GM23338 (cell line): Measurements from ENCODE around the gene ISLR2. TPM values are rescaled to one million over a fixed set of nuclear protein-coding genes. Genes with fewer than 3 reads are reported as not detected.

ENCODE experiments used
- ATAC-seq: fragments of 200-7000 bp; cut with Tn5 transposase; 3 replicates; pipeline ENCODE4 v1.9.1; 2020
- DNase-seq: peaks from one replicate; pipeline ENCODE4 v3.0.0-alpha.2; 2015; ENCODE audit warnings: low spot score
- H2AFZ ChIP-seq: fragments of 200-600 bp; sonication (generic); 2 replicates; pipeline ENCODE4 v1.8.0; 2016; ENCODE audit warnings: antibody characterized with exemption, mild to moderate bottlenecking, moderate library complexity
- H3F3A ChIP-seq: fragments of 200-600 bp; sonication (generic); replicated peaks from 2 replicates; pipeline ENCODE4 v1.8.0; 2017; ENCODE audit warnings: antibody characterized with exemption, mixed run types, low read depth
- H3K27ac ChIP-seq: fragments of 200-600 bp; sonication (generic); 2 replicates; pipeline ENCODE4 v1.6.1; 2016; ENCODE audit warnings: low read depth
- H3K27me3 ChIP-seq: fragments of 200-600 bp; sonication (generic); 2 replicates; pipeline ENCODE4 v1.8.0; 2016; ENCODE audit warnings: mild to moderate bottlenecking, mixed run types, moderate library complexity; ENCODE audit not compliant: insufficient read depth
- H3K36me3 ChIP-seq: fragments of 200-600 bp; sonication (generic); 2 replicates; pipeline ENCODE4 v1.8.0; 2016; ENCODE audit warnings: mild to moderate bottlenecking; ENCODE audit not compliant: insufficient read depth
- H3K4me1 ChIP-seq: fragments of 200-600 bp; sonication (generic); 2 replicates; pipeline ENCODE4 v1.8.0; 2016; ENCODE audit warnings: mild to moderate bottlenecking, moderate library complexity; ENCODE audit not compliant: insufficient read depth
- H3K4me2 ChIP-seq: fragments of 200-600 bp; sonication (generic); 2 replicates; pipeline ENCODE4 v1.7.1; 2017; ENCODE audit warnings: mixed run types
- H3K4me3 ChIP-seq: fragments of 200-600 bp; sonication (generic); 2 replicates; pipeline ENCODE4 v1.6.1; 2016; ENCODE audit warnings: mixed run types
- H3K79me2 ChIP-seq: fragments of 200-600 bp; sonication (generic); replicated peaks from 2 replicates; pipeline ENCODE4 v1.8.0; 2017; ENCODE audit warnings: mild to moderate bottlenecking; ENCODE audit not compliant: insufficient read depth
- H3K9me2 ChIP-seq: fragments of 200-600 bp; sonication (generic); 2 replicates; pipeline ENCODE4 v1.8.0; 2017; ENCODE audit not compliant: insufficient read depth
- H4K20me1 ChIP-seq: fragments of 200-600 bp; sonication (generic); replicated peaks from 2 replicates; pipeline ENCODE4 v1.8.0; 2017; ENCODE audit warnings: mild to moderate bottlenecking; ENCODE audit not compliant: insufficient read depth
- H3K27ac Mint-ChIP-seq: 2 replicates; pipeline ENCODE4 v1.8.0; 2020; ENCODE audit warnings: inconsistent platforms, mild to moderate bottlenecking, moderate library complexity, mixed read lengths
- H3K27me3 Mint-ChIP-seq: 3 replicates; pipeline ENCODE4 v1.8.0; 2022; ENCODE audit warnings: low read depth, mild to moderate bottlenecking, moderate library complexity, mixed read lengths, inconsistent platforms; ENCODE audit not compliant: insufficient read depth, poor library complexity
- H3K36me3 Mint-ChIP-seq: 3 replicates; pipeline ENCODE4 v1.8.0; 2021; ENCODE audit warnings: low read depth, mild to moderate bottlenecking, inconsistent platforms, moderate library complexity, mixed read lengths
- H3K4me1 Mint-ChIP-seq: 3 replicates; pipeline ENCODE4 v1.8.0; 2020; ENCODE audit warnings: mild to moderate bottlenecking, inconsistent platforms, mixed read lengths
- H3K4me3 Mint-ChIP-seq: 3 replicates; pipeline ENCODE4 v1.8.0; 2021; ENCODE audit warnings: moderate library complexity, mild to moderate bottlenecking, inconsistent platforms, mixed read lengths
- H3K9me3 Mint-ChIP-seq: 3 replicates; pipeline ENCODE4 v1.8.0; 2020; ENCODE audit warnings: moderate library complexity, mild to moderate bottlenecking, inconsistent platforms, mixed read lengths
- CREB1 ChIP-seq: fragments of 250-450 bp; sonication (Bioruptor Pico); IDR thresholded peaks from 2 replicates; pipeline ENCODE4 v1.5.0; 2020; ENCODE audit warnings: low read depth, mild to moderate bottlenecking, moderate library complexity
- EZH2 ChIP-seq: fragments of 200-600 bp; sonication (generic); IDR thresholded peaks from one replicate; pipeline ENCODE4 v1.8.0; 2017; ENCODE audit warnings: antibody characterized with exemption, mild to moderate bottlenecking, low read depth; ENCODE audit not compliant: unreplicated experiment
- EZH2phosphoT487 ChIP-seq: fragments of 200-600 bp; sonication (generic); IDR thresholded peaks from one replicate; pipeline ENCODE4 v1.8.1; 2018; ENCODE audit warnings: antibody characterized with exemption; ENCODE audit not compliant: unreplicated experiment
- JUNB ChIP-seq: IDR thresholded peaks from one replicate; pipeline ENCODE4 v1.6.1; 2016; ENCODE audit warnings: antibody characterized with exemption; ENCODE audit not compliant: unreplicated experiment
- NANOG ChIP-seq: IDR thresholded peaks from 2 replicates; pipeline ENCODE4 v1.6.1; 2016; ENCODE audit warnings: antibody characterized with exemption, borderline replicate concordance
- POLR2AphosphoS5 ChIP-seq: IDR thresholded peaks from 2 replicates; pipeline ENCODE4 v1.6.1; 2016; ENCODE audit warnings: antibody characterized with exemption, low read depth
- ZNF114 ChIP-seq: fragments of 250-450 bp; sonication (Bioruptor Pico); IDR thresholded peaks from 2 replicates; pipeline ENCODE4 v1.5.0; 2020; ENCODE audit warnings: mild to moderate bottlenecking, moderate library complexity
- ZNF331 ChIP-seq: fragments of 250-450 bp; sonication (Bioruptor Pico); IDR thresholded peaks from 2 replicates; pipeline ENCODE4 v1.5.0; 2020; ENCODE audit warnings: low read depth, mild to moderate bottlenecking, moderate library complexity
- polyA plus RNA-seq: library from polyadenylated mRNA; unstranded; fragments of >200 nt; fragmentation: Nextera tagmentation; extraction: Ambion mirVana; gene quantifications from 2 replicates; pipeline ENCODE4 v1.2.1, GENCODE V29; 2016
- total RNA-seq: library from RNA; depleted of rRNA; stranded (reverse); fragments of >200 nt; shearing (Covaris generic); gene quantifications from 2 replicates; pipeline ENCODE4 v1.2.3, GENCODE V29; 2014
- TF ChIP-seq, protein P1 (sequence below), 2 experiments: fragments of 200-600 bp in 1 of 2; sonication (generic) in 1 of 2; conservative IDR thresholded peaks; 2 replicates each; pipeline versions ENCODE4 v1.5.1 to v1.6.1; 2016 to 2017; ENCODE audit warnings: antibody characterized with exemption in 2 of 2, low read depth in 2 of 2, mild to moderate bottlenecking in 2 of 2, moderate library complexity in 1 of 2
- TF ChIP-seq, protein P2 (sequence below): fragments of 250-450 bp; sonication (Bioruptor Pico); IDR thresholded peaks from 2 replicates; pipeline ENCODE4 v1.5.0; 2020; ENCODE audit warnings: mild to moderate bottlenecking, moderate library complexity
- TF ChIP-seq, protein P3 (sequence below): IDR thresholded peaks from 2 replicates; pipeline ENCODE4 v1.6.1; 2016; ENCODE audit warnings: antibody characterized with exemption

ISLR2 gene
- total and polyA plus RNA-seq, 2 experiments from 2014 or later, result 0.13 to 0.21 TPM

DNA sequence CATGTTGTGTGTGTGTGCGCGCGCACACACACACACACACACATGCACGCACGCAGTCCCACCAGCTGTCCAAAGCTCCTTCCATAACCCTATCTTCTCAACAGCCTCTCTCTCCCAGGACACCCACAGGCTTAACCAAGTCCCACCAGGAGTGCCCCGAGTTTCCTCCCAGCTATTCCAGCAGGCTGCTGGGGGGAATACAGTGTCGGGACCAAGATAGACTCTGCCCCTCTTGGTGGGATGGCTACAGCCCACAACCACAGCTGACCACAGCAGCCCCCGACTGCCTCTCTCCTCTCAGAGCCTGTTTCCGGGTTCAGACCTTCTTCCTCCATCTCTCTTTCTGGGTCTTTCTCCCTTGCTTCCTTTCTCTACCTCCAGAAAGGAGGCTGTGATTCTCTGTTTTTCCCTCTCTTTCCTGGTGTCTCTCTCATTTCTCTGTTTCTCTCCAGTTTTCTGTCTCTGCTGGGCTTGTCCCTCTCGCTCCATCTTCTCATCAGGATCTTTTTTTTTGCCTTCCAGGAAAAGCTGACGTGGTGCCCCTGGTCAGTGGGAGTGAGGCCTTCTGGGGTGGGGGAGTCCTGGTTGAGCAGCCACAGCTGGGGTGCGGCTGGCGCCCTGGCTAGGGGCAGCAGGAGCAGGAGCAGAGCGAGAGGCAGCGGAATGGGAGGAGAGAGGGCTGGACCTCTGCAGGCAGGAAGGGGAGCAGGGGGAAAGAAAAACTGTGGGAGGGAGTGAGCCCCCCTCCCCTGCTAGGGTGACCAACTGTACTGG is 39.9 kb downstream of the ISLR2 start:
- no peak overlapping the region for H3K27ac ChIP-seq
- no peaks in the 10 kb centered on the region for H4K20me1 ChIP-seq
- H3F3A ChIP-seq, result no peaks in the 10 kb centered on the region
- H3K4me3 ChIP-seq, result no peak overlapping the region
- H3K27ac Mint-ChIP-seq, result no peak overlapping the region
- no peak for TF ChIP-seq POLR2AphosphoS5
- TF ChIP-seq CREB1 (CRISPR knock-in tag), result no peak
- TF ChIP-seq JUNB, result no peak
- TF ChIP-seq, protein P1, sequence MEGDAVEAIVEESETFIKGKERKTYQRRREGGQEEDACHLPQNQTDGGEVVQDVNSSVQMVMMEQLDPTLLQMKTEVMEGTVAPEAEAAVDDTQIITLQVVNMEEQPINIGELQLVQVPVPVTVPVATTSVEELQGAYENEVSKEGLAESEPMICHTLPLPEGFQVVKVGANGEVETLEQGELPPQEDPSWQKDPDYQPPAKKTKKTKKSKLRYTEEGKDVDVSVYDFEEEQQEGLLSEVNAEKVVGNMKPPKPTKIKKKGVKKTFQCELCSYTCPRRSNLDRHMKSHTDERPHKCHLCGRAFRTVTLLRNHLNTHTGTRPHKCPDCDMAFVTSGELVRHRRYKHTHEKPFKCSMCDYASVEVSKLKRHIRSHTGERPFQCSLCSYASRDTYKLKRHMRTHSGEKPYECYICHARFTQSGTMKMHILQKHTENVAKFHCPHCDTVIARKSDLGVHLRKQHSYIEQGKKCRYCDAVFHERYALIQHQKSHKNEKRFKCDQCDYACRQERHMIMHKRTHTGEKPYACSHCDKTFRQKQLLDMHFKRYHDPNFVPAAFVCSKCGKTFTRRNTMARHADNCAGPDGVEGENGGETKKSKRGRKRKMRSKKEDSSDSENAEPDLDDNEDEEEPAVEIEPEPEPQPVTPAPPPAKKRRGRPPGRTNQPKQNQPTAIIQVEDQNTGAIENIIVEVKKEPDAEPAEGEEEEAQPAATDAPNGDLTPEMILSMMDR (conservative IDR thresholded peaks at IDR 0.05; ENCODE audit: low read depth in 2 of 2), result no peak
- TF ChIP-seq EZH2phosphoT487, result no peak
- TF ChIP-seq ZNF331 (CRISPR knock-in tag), result no peak
- no peak for TF ChIP-seq NANOG
- no peak for TF ChIP-seq EZH2
- TF ChIP-seq, protein P2, sequence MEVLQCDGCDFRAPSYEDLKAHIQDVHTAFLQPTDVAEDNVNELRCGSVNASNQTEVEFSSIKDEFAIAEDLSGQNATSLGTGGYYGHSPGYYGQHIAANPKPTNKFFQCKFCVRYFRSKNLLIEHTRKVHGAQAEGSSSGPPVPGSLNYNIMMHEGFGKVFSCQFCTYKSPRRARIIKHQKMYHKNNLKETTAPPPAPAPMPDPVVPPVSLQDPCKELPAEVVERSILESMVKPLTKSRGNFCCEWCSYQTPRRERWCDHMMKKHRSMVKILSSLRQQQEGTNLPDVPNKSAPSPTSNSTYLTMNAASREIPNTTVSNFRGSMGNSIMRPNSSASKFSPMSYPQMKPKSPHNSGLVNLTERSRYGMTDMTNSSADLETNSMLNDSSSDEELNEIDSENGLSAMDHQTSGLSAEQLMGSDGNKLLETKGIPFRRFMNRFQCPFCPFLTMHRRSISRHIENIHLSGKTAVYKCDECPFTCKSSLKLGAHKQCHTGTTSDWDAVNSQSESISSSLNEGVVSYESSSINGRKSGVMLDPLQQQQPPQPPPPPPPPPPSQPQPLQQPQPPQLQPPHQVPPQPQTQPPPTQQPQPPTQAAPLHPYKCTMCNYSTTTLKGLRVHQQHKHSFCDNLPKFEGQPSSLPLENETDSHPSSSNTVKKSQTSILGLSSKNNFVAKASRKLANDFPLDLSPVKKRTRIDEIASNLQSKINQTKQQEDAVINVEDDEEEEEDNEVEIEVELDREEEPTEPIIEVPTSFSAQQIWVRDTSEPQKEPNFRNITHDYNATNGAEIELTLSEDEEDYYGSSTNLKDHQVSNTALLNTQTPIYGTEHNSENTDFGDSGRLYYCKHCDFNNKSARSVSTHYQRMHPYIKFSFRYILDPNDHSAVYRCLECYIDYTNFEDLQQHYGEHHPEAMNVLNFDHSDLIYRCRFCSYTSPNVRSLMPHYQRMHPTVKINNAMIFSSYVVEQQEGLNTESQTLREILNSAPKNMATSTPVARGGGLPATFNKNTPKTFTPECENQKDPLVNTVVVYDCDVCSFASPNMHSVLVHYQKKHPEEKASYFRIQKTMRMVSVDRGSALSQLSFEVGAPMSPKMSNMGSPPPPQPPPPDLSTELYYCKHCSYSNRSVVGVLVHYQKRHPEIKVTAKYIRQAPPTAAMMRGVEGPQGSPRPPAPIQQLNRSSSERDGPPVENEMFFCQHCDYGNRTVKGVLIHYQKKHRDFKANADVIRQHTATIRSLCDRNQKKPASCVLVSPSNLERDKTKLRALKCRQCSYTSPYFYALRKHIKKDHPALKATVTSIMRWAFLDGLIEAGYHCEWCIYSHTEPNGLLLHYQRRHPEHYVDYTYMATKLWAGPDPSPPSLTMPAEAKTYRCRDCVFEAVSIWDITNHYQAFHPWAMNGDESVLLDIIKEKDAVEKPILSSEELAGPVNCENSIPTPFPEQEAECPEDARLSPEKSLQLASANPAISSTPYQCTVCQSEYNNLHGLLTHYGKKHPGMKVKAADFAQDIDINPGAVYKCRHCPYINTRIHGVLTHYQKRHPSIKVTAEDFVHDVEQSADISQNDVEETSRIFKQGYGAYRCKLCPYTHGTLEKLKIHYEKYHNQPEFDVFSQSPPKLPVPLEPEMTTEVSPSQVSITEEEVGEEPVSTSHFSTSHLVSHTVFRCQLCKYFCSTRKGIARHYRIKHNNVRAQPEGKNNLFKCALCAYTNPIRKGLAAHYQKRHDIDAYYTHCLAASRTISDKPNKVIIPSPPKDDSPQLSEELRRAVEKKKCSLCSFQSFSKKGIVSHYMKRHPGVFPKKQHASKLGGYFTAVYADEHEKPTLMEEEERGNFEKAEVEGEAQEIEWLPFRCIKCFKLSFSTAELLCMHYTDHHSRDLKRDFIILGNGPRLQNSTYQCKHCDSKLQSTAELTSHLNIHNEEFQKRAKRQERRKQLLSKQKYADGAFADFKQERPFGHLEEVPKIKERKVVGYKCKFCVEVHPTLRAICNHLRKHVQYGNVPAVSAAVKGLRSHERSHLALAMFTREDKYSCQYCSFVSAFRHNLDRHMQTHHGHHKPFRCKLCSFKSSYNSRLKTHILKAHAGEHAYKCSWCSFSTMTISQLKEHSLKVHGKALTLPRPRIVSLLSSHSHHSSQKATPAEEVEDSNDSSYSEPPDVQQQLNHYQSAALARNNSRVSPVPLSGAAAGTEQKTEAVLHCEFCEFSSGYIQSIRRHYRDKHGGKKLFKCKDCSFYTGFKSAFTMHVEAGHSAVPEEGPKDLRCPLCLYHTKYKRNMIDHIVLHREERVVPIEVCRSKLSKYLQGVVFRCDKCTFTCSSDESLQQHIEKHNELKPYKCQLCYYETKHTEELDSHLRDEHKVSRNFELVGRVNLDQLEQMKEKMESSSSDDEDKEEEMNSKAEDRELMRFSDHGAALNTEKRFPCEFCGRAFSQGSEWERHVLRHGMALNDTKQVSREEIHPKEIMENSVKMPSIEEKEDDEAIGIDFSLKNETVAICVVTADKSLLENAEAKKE (CRISPR knock-in tag), result no peak
- TF ChIP-seq ZNF114, result no peak
- TF ChIP-seq, protein P3, sequence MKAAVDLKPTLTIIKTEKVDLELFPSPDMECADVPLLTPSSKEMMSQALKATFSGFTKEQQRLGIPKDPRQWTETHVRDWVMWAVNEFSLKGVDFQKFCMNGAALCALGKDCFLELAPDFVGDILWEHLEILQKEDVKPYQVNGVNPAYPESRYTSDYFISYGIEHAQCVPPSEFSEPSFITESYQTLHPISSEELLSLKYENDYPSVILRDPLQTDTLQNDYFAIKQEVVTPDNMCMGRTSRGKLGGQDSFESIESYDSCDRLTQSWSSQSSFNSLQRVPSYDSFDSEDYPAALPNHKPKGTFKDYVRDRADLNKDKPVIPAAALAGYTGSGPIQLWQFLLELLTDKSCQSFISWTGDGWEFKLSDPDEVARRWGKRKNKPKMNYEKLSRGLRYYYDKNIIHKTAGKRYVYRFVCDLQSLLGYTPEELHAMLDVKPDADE, result no peak
- H3K27me3 Mint-ChIP-seq, result peaks cover 27% of the 10 kb centered on the region
- no peaks in the 10 kb centered on the region for H3K36me3 Mint-ChIP-seq
- no peaks in the 10 kb centered on the region; the same call in 1 of the 2 replicates for H3K27me3 ChIP-seq
- H3K4me1 ChIP-seq, result peaks cover 17% of the 10 kb centered on the region
- H3K4me3 Mint-ChIP-seq, result no peak overlapping the region
- no peak overlapping the region for H2AFZ ChIP-seq
- no peak overlapping the region for H3K4me2 ChIP-seq
- ATAC-seq, result no peak
- H3K4me1 Mint-ChIP-seq, result peaks cover 35% of the 10 kb centered on the region
- no peaks in the 10 kb centered on the region; the same call in 1 of the 2 replicates for H3K36me3 ChIP-seq
- no peaks in the 10 kb centered on the region for H3K9me2 ChIP-seq
- DNase-seq, result no peak
- no peaks in the 10 kb centered on the region for H3K79me2 ChIP-seq
- no peaks in the 10 kb centered on the region for H3K9me3 Mint-ChIP-seq
